ENCODE measurements around the gene NHLRC4. TPM values are rescaled to one million over a fixed set of nuclear protein-coding genes. Genes with fewer than 3 reads are reported as not detected.

Gene NHLRC4
- total and polyA plus RNA-seq, 9 of the 15 experiments (the other 6 are each of a cell fraction or from before 2014, with no cell fraction given), result 0.24 to 3.7 (median 1.3) TPM; not detected in 2

- peak overlapping the region; percentile 100 for H2AFZ ChIP-seq (ENCODE audit: low read depth, low read length)
- in situ Hi-C loops (cut with MboI), result no loop called here
- TF ChIP-seq, protein P1, sequence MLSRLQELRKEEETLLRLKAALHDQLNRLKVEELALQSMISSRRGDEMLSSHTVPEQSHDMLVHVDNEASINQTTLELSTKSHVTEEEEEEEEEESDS (CRISPR knock-in tag; IDR thresholded peaks at IDR 0.05), result no peak
- no peak for TF ChIP-seq PREB (CRISPR knock-in tag; IDR thresholded peaks at IDR 0.05)
- TF ChIP-seq TAF7 (tag; IDR thresholded peaks at IDR 0.05), result no peak
- TF ChIP-seq HNRNPUL1 (IDR thresholded peaks at IDR 0.05; ENCODE audit: low read length), result no peak
- no peak for TF ChIP-seq ZNF445 (CRISPR knock-in tag; IDR thresholded peaks at IDR 0.05; ENCODE audit: low read depth)
- no peak for TF ChIP-seq RAD51 (IDR thresholded peaks at IDR 0.05; ENCODE audit: borderline replicate concordance, low read depth)
- TF ChIP-seq TCF7L2 (IDR thresholded peaks at IDR 0.05; ENCODE audit: low read depth, low read length), result no peak
- no peak for TF ChIP-seq MECOM (CRISPR knock-in tag; IDR thresholded peaks at IDR 0.05)
- peak; percentile 93 for TF ChIP-seq CHD1 (IDR thresholded peaks at IDR 0.05; ENCODE audit: low read length)
- no peak for TF ChIP-seq CBFA2T3 (IDR thresholded peaks at IDR 0.05)
- no peak for TF ChIP-seq ETV1 (tag; conservative IDR thresholded peaks at IDR 0.05; ENCODE audit: low read depth)
- no peak for TF ChIP-seq ZNF444 (CRISPR knock-in tag; IDR thresholded peaks at IDR 0.05)
- TF ChIP-seq ATF3 (IDR thresholded peaks at IDR 0.05), result no peak
- TF ChIP-seq ATF3 (CRISPR knock-in tag; conservative IDR thresholded peaks at IDR 0.05), result peak; percentile 65
- no peak for TF ChIP-seq ZNF274 (IDR thresholded peaks at IDR 0.05; ENCODE audit: borderline replicate concordance, low read depth, low read length)
- peak; percentile 70; the same call in 1 of the 2 replicates for TF ChIP-seq PBX2 (CRISPR knock-in tag; IDR thresholded peaks at IDR 0.05; ENCODE audit: low read depth)
- TF ChIP-seq PBX2 (tag; conservative IDR thresholded peaks at IDR 0.05; ENCODE audit: low read depth), result no peak
- TF ChIP-seq ZNF764 (CRISPR knock-in tag; IDR thresholded peaks at IDR 0.05; ENCODE audit: low read depth), result no peak
Measured at GRCh38 chr16:588889-589657, 22.3 kb downstream of the NHLRC4 start.

More at GRCh38 chr16:588889-589657, 22.3 kb downstream of the NHLRC4 start:
- BruUV-seq (replicated peaks), result no TSS peak
- Histone ChIP-seq H3K9me3 (replicated peaks; ENCODE audit: control insufficient read depth, insufficient read depth, low read depth, low read length) (no peaks in the 10 kb centered on the region), H3K9ac (ENCODE audit: insufficient read depth in 1 of 2, low read depth in 2 of 2, low read length in 2 of 2) (peak overlapping the region; percentile 88 to 94), H3K4me3 (peak overlapping the region; percentile 71), H3K27me3 (ENCODE audit: control insufficient read depth in 2 of 2, insufficient read depth in 2 of 2, low read length in 2 of 2) (no peaks in the 10 kb centered on the region), H3K4me1 (replicated peaks in 1 of 2; ENCODE audit: control insufficient read depth in 2 of 2, insufficient read depth in 2 of 2, low read length in 2 of 2) (peaks cover 18 to 73% of the 10 kb centered on the region in 2 experiments; a peak in 4 of 5 replicates), H3K27ac (ENCODE audit: extremely low read depth, low read depth, low read length) (peak overlapping the region; percentile 91), H3K9me1 (ENCODE audit: control insufficient read depth, insufficient read depth, low read length) (peaks cover 8% of the 10 kb centered on the region), H3K79me2 (ENCODE audit: control insufficient read depth, insufficient read depth, low read length) (peaks cover 60% of the 10 kb centered on the region), H3K36me3 (ENCODE audit: control insufficient read depth, insufficient read depth, low read length) (peaks cover 21% of the 10 kb centered on the region; the same call in 2 of the 3 replicates), H3K4me2 (ENCODE audit: insufficient read depth, low read length) (peak overlapping the region; percentile 86), H4K20me1 (replicated peaks; ENCODE audit: control insufficient read depth, insufficient read depth, low read length) (peaks cover 19% of the 10 kb centered on the region)
- WGBS (ENCODE audit: insufficient coverage, low coverage, missing lambda C conversion rate), result under 1% methylated on average over 58 of the region's 107 CpGs
- FAIRE-seq (no peak), DNase-seq (ENCODE audit: extremely low read depth in 1 of 4, low spot score in 3 of 4) (peak; percentile 85 to 96 (median 92)), ATAC-seq (peak; percentile 86)
- ChIA-PET CTCF (ENCODE audit: low intra/inter-chr PET ratio) (no interaction called here), POLR2A (interaction anchor here (0.5 to 1.8 kb wide), 21 partner anchors 10 to 186 kb away, joined by 3 to 9 read pairs (median 3); partner anchors contain the start of genes METTL26 and WFIKKN1)
- intact Hi-C loops (cut with micrococcal nuclease), result loop anchor here (2.0 kb wide), 1 partner anchor 72 kb away; no protein-coding TSS in a partner anchor
